ENCODE results near the gene ITPRID2.
"Not testable (repeated sequence)": the region's sequence is repeated elsewhere in the genome, so short reads cannot be mapped to it uniquely, and the experiment has no call there.

ITPRID2 gene

GRCh38 chr2:181957668-181958067 lies 66.1 kb downstream of the ITPRID2 start:
- Histone ChIP-seq H3K9me3 (ENCODE audit: severe bottlenecking) (no peaks in the 10 kb centered on the region), H3K36me3 (ENCODE audit: low read depth) (no peaks in the 10 kb centered on the region), H3K27ac (ENCODE audit: poor library complexity, severe bottlenecking) (peak overlapping the region; percentile 44), H3K4me3 (ENCODE audit: severe bottlenecking) (no peak overlapping the region), H3K4me1 (ENCODE audit: insufficient read depth, poor library complexity, severe bottlenecking) (peaks cover 33% of the 10 kb centered on the region), H3K27me3 (ENCODE audit: insufficient read depth, poor library complexity, severe bottlenecking) (no peaks in the 10 kb centered on the region)
- no peak for TF ChIP-seq CTCF (IDR thresholded peaks at IDR 0.05; ENCODE audit: poor library complexity, severe bottlenecking)
- ATAC-seq (ENCODE audit: low read depth) (no peak), DNase-seq (ENCODE audit: low spot score) (no peak)

- Histone ChIP-seq H3K4me1 (ENCODE audit: insufficient read depth, poor library complexity, severe bottlenecking) (peaks cover 33% of the 10 kb centered on the region), H3K9me3 (ENCODE audit: severe bottlenecking) (no peaks in the 10 kb centered on the region)
- no peak for ATAC-seq (ENCODE audit: low read depth)
These were observed 67.2 kb downstream of the ITPRID2 start for GRCh38 chr2:181958726-181959125.

GRCh38 chr2:181959508-181959907 lies 68.0 kb downstream of the ITPRID2 start:
- TF ChIP-seq CTCF (IDR thresholded peaks at IDR 0.05; ENCODE audit: poor library complexity, severe bottlenecking), result no peak
- Histone ChIP-seq H3K36me3 (ENCODE audit: low read depth) (no peaks in the 10 kb centered on the region), H3K4me3 (ENCODE audit: severe bottlenecking) (no peak overlapping the region), H3K9me3 (ENCODE audit: severe bottlenecking) (no peaks in the 10 kb centered on the region), H3K27ac (ENCODE audit: poor library complexity, severe bottlenecking) (peak overlapping the region; percentile 44), H3K4me1 (ENCODE audit: insufficient read depth, poor library complexity, severe bottlenecking) (peaks cover 33% of the 10 kb centered on the region), H3K27me3 (ENCODE audit: insufficient read depth, poor library complexity, severe bottlenecking) (no peaks in the 10 kb centered on the region)
- ATAC-seq (ENCODE audit: low read depth) (peak; percentile 91), DNase-seq (ENCODE audit: low spot score) (no peak)

More at GRCh38 chr2:181958726-181959125, 67.2 kb downstream of the ITPRID2 start:
- H3K36me3 ChIP-seq (ENCODE audit: low read depth), result no peaks in the 10 kb centered on the region
- peak overlapping the region; percentile 44 for H3K27ac ChIP-seq (ENCODE audit: poor library complexity, severe bottlenecking)
- no peak for DNase-seq (ENCODE audit: low spot score)
- no peaks in the 10 kb centered on the region for H3K27me3 ChIP-seq (ENCODE audit: insufficient read depth, poor library complexity, severe bottlenecking)
- no peak for TF ChIP-seq CTCF (IDR thresholded peaks at IDR 0.05; ENCODE audit: poor library complexity, severe bottlenecking)
- no peak overlapping the region for H3K4me3 ChIP-seq (ENCODE audit: severe bottlenecking)

- not testable (repeated sequence) for H3K27me3 ChIP-seq (ENCODE audit: insufficient read depth, poor library complexity, severe bottlenecking); DNase-seq (ENCODE audit: low spot score); H3K4me3 ChIP-seq (ENCODE audit: severe bottlenecking); H3K9me3 ChIP-seq (ENCODE audit: severe bottlenecking); H3K27ac ChIP-seq (ENCODE audit: poor library complexity, severe bottlenecking); H3K36me3 ChIP-seq (ENCODE audit: low read depth); ATAC-seq (ENCODE audit: low read depth)
- H3K4me1 ChIP-seq (ENCODE audit: insufficient read depth, poor library complexity, severe bottlenecking), result peaks cover 21% of the 10 kb centered on the region
These were observed 69.6 kb downstream of the ITPRID2 start for GRCh38 chr2:181961167-181961566.

GRCh38 chr2:181962142-181962541 lies 70.6 kb downstream of the ITPRID2 start:
- H3K27ac ChIP-seq (ENCODE audit: poor library complexity, severe bottlenecking), result no peak overlapping the region
- no peak overlapping the region for H3K4me3 ChIP-seq (ENCODE audit: severe bottlenecking)
- no peaks in the 10 kb centered on the region for H3K9me3 ChIP-seq (ENCODE audit: severe bottlenecking)
- no peaks in the 10 kb centered on the region for H3K36me3 ChIP-seq (ENCODE audit: low read depth)
- no peak for TF ChIP-seq CTCF (IDR thresholded peaks at IDR 0.05; ENCODE audit: poor library complexity, severe bottlenecking)
- H3K27me3 ChIP-seq (ENCODE audit: insufficient read depth, poor library complexity, severe bottlenecking), result no peaks in the 10 kb centered on the region
- H3K4me1 ChIP-seq (ENCODE audit: insufficient read depth, poor library complexity, severe bottlenecking), result peaks cover 21% of the 10 kb centered on the region
- DNase-seq (ENCODE audit: low spot score), result no peak
- ATAC-seq (ENCODE audit: low read depth), result no peak

Measured in RWPE2 (cell line).